GM18519 (cell line): ENCODE data around the gene RC3H2.

Source experiments
- ATAC-seq: cut with Tn5 transposase; IDR thresholded peaks from one replicate; pipeline ENCODE4 v1.9.1; 2021; ENCODE audit warnings: mild to moderate bottlenecking, moderate library complexity; ENCODE audit not compliant: unreplicated experiment, low FRiP score

RC3H2 gene

DNA sequence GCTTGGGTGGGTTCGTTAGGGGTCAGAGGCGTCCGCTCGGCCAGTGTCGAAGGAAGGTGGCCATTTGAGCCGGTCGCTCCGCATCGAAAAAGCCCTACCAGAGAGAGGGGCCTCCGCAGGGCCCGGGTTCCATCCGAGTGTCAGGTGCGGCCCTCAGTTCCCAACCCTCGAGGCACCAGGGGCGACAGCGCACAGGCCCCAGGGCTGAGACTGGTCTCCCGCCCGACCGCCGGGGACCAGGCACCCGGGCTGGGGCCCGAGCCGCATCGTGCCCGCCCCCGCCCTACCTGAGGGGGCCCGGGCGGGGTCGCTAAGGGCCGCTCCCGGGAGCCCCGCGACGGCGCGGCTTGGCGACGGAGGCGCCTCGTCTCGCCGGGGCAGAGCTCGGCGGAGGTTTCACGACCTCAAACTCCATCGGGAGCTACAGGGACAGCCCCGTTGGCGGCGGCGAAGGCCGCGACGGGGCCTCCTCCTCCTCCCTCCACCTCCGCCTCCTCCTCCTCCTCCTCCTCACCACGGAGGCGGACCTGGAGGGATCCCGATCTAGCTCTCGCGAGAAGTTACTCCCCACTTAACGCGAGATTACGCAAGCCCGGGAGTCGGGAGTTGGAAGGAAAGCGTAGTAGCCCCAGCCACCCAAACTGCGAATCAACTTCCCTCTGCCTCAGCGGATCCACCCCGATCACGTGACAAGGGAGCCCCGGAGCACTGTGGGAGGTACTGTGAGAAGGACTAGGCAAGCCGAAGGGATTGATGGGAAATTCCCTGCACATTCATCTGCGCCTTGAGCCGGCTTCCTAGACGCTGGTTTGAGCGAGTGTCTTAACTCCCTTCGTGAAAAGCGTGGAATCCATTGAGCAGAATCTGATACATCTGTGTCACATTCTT, at the start of gene RC3H2:
TSS of gene RC3H2 (minus strand) at position 537 of the 888 bp plus-strand sequence. CDS start 7,850 bp downstream, outside the sequence.
- peak; percentile 65 for ATAC-seq

GRCh38 chr9:122954253-122954691, 49.1 kb upstream of the RC3H2 start:
- no peak for ATAC-seq

DNA sequence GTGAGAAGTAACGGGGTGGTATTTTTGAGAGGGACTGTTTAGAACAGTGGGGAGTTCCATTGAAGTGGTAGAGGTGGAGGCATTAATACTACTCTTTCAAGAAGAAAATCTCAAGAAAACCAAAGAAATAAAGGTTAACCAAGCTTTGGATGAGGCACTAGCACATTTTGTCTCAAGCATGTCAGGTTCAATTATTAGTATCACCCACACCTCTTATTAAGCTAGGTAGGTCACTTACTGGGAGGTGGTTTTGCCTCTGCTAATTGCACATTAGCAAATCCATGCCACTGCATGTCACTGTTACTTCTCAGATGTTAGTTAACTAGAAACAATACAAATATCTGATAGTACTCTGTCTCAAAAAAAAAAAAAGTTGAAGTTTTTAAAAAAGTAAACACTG, 45.9 kb upstream of the RC3H2 start:
- no peak for ATAC-seq

- ATAC-seq = no peak
Observed at GRCh38 chr9:122950263-122950662, 45.1 kb upstream of the RC3H2 start.

DNA sequence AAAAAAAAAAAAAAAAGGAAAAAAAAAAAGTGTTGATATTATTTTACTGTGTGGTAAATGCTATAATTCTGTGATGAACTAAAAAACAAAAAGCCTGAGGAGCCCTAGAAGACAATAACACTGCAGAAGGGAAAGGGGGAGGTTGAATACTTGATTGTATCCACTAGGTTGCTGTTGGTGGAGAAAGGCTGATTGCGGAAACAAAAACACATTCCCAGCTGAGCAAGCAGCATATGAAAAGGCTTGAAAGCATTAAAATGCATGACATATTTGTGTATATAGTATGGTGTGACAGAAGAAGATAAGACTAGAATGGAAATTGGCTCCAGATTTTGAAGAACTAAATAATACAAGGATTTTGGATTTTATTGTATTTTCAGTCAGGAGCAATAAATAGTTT, 44.5 kb upstream of the RC3H2 start:
- ATAC-seq = no peak

GRCh38 chr9:122948313-122948712, 43.2 kb upstream of the RC3H2 start:
- ATAC-seq = no peak

DNA sequence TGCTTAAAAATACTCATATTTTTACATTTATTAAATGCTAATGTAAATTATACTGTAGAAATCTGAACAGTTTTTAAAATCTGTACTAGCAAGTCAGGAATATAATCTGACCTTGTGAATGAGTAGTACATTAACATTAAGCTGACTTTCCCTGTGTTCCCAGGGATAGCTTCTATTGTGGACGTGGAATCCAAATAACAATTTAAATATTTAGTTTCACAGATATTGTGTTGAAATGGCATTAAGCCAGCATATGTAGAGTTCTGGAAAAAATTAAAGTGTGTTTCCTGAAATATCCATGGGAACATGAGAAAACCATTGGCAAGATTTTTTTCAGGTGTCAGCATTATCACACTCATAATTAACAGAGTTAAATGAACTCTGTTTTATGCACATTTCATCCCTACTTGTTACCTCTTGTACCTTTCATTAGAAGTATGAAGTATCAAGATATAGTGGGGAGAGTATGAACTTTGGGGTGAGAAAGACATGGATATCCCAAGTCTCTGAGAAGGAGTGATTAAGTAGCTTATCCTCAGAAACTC, 41.4 kb upstream of the RC3H2 start:
- no peak for ATAC-seq

- no peak for ATAC-seq
Observed at GRCh38 chr9:122944960-122945888, 40.1 kb upstream of the RC3H2 start.

GRCh38 chr9:122941582-122942234, 36.5 kb upstream of the RC3H2 start:
- ATAC-seq = no peak

DNA sequence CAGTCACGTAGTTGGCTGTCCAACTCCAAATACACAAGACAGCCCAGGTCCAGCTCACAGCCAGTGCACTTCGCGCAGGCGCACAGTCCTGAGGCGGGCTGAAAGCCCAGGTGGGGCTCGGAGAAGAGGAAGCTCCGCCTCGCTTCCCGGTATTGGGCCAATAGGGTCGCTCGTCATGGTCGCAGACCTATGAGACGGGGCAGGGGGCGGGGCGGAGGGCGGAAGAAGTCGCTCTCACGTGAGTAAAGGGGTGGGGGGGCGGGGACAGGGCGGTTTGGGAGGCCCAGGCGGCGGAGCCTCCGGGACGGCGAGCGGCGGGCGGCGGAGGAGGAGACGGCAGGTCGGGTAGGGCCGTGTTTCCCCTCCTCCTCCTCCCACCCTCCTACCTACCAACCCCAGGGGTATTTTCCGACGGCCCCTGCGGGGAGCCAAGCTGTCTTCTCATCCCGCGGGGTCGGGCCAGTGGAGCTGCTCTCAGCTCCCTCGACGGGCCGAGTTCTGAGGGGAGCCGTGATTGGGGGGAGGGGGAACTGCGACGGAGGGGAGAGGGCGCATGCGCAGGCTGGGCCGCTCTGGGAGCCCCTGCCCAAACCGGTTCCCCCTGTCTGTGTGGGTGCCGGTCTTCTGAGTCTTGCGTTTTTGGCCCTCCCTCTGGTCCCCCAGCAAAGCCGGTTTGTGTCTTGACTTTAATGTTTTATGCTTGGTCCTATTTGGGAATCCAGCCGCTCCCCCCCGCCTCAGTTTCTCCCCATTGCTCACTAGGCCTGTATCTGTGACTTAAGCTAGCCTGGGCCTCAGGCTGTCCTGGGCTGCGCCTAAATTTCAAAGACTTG, 35.8 kb upstream of the RC3H2 start, which contains the start of gene RABGAP1:
TSS of gene RABGAP1 (plus strand) at position 272 of the 833 bp plus-strand sequence. CDS start 16,040 bp downstream, outside the sequence.
- peak; percentile 98 for ATAC-seq

GRCh38 chr9:122940454-122940748, 35.2 kb upstream of the RC3H2 start:
- ATAC-seq = no peak

DNA sequence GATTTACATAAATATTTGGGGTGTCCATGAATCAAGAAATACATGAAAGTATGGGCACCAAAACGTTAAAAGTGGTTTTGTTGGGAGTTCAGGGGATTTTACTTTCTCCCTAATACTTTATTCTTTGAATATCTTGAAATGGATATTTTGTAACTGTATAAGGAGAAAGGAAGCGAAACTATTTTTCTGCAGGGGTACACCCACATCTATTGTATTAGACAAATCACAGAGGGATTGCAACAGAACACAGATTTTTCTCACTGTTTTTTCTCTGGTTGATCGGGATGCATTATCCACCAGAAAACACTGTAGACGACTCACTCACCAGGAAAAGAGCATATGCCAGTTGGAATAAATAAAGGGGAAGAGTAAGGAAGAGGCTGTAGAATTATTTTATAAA, 34.4 kb upstream of the RC3H2 start:
- ATAC-seq = no peak

DNA sequence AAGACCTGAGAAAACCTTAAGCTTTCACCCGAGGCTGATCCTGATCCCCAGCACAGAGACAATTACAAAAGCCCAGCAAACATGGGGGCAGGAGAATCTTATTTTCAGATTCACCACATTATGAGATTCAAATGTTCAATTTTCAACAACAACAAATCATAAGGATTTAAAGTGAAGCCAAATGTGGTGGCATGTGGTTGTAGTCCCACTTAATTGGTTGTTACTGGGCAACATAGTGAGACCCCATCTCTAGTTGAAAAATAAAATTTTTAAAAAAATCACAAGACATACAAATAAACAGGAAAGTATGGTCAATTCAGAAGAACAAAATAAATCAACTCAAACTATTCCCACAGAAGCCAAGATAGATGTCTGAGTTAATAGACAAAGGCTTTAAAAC, 31.7 kb upstream of the RC3H2 start:
- ATAC-seq = no peak

GRCh38 chr9:122936464-122936863, 31.3 kb upstream of the RC3H2 start:
- ATAC-seq = no peak

DNA sequence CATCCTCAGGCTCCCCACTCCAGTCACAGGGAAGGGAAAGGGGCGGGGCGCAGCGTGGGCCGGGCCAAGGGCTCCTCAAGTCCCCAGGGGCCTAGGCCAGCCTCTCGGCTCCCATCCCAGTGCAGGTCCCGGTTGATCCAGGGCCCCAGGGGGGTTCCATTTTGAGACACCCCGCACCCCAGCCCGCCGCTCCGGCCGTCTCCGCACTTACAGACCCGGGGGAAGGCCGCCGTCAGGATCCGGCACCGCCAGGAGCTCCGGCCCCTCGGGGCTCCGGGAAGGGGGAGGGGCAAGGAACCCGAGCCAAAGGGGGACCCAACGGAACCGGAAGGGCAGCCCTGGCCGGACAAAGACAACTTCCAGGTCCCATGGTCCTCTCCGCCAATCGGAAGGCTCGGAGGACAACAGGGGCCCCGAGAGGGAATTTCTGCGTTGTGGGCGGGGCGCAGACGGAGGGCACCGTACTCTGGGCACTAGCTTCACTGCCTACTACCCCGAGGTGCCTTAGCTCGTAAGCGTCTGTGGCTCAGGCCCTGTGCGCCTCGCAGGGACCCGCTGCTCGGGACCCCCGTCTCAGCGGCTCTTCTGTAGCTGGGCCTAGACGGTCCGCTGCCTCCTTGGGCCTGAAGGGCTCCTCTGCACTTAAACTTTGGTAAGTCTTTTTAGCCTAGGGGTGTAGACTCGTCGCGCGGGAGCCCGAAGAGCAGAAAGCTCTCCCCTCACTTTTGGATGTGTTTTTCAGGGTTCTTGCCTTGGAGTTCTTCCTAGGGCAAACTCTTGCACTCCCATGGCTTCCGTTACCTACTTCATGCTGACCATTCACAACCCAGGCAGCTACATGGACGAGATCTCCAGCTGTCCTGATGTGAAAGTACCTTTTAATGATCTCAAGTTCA, 26.3 kb upstream of the RC3H2 start, which contains the start of gene ZBTB26:
TSS of gene ZBTB26 (minus strand) at position 287 of the 896 bp plus-strand sequence. CDS start 11,578 bp downstream, outside the sequence.
- ATAC-seq = peak; percentile 80

DNA sequence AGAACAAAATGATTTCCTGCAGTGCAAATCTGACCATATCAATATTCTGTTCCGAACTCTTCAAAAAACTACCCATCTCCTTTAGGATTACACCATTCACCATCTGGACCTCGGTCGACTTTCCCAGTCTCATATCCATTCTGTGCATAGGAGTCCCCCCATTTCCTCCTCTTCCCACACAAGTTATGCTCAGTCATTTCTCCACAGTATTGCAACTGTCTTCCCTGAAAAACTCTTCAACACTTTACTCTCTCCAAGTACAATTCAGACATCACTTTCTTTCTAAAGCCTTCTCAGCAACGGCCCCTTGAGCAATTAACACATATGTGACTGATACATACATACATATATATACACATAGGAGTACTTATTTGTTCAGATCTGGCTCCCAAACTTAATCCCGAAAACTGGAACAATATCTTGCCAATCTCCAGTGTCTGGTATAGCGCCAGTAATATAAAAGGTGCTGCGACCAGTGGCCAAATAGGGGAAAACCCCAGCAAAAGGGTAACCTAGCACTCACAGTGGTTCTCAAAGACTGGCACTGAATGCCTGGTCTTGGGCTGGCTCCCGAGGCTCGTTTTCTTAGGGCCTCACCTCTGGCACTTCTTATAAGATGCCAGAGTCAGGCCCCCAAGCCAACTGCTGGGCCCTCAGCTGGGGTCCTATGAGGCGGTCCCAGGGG, 25.5 kb upstream of the RC3H2 start:
- ATAC-seq = peak; percentile 5

GRCh38 chr9:122929796-122930354, 24.7 kb upstream of the RC3H2 start:
- no peak for ATAC-seq

GRCh38 chr9:122923947-122924346, 18.8 kb upstream of the RC3H2 start:
- ATAC-seq = no peak
